Measurements from ENCODE around the gene NXNL1.

Gene NXNL1

GRCh38 chr19:17424743-17425365 lies 35.9 kb downstream of the NXNL1 start:
- 0 out of 2 replicates have a peak, but pooled peaks have one; percentile 15 for TF ChIP-seq CTCF (IDR thresholded peaks at IDR 0.05)

GRCh38 chr19:17423429-17424208 lies 37.1 kb downstream of the NXNL1 start:
- no peak for TF ChIP-seq CTCF (IDR thresholded peaks at IDR 0.05)

GRCh38 chr19:17421942-17422341 lies 38.8 kb downstream of the NXNL1 start:
- no peak for TF ChIP-seq CTCF (IDR thresholded peaks at IDR 0.05)

- no peak for TF ChIP-seq CTCF (IDR thresholded peaks at IDR 0.05)
Observed at GRCh38 chr19:17420475-17420924, 40.2 kb downstream of the NXNL1 start.

GRCh38 chr19:17419621-17420474 lies 40.9 kb downstream of the NXNL1 start, which contains the start of gene MVB12A:
TSS of gene MVB12A (plus strand) at chr19:17420047. CDS start at chr19:17420136, 89 bp downstream.
- TF ChIP-seq CTCF (IDR thresholded peaks at IDR 0.05): no peak

- no peak for TF ChIP-seq CTCF (IDR thresholded peaks at IDR 0.05)
Observed at GRCh38 chr19:17419154-17419620, 41.5 kb downstream of the NXNL1 start.

GRCh38 chr19:17418710-17419109 lies 42.0 kb downstream of the NXNL1 start:
- no peak for TF ChIP-seq CTCF (IDR thresholded peaks at IDR 0.05)
